Tibial nerve (tissue), 4 donors: ENCODE results near the gene CCP110.

Source experiments
- EP300 ChIP-seq, 2 donors: sonication (generic); formaldehyde crosslinking; IDR thresholded peaks; one replicate each; pipeline ENCODE4 v1.6.1; 2017; ENCODE audit warnings: antibody characterized with exemption in 2 of 2, mild to moderate bottlenecking in 1 of 2
- TF ChIP-seq, protein P1 (sequence below), 5 experiments: fragments of 200-600 bp in 3 of 5; fragments of 450-650 bp in 2 of 5; sonication (generic) in 3 of 5; IDR thresholded peaks; one replicate each; pipeline ENCODE4 v1.5.1; 2016 to 2019; ENCODE audit warnings: antibody characterized with exemption in 5 of 5, mild to moderate bottlenecking in 3 of 5, moderate library complexity in 2 of 5

DNA sequence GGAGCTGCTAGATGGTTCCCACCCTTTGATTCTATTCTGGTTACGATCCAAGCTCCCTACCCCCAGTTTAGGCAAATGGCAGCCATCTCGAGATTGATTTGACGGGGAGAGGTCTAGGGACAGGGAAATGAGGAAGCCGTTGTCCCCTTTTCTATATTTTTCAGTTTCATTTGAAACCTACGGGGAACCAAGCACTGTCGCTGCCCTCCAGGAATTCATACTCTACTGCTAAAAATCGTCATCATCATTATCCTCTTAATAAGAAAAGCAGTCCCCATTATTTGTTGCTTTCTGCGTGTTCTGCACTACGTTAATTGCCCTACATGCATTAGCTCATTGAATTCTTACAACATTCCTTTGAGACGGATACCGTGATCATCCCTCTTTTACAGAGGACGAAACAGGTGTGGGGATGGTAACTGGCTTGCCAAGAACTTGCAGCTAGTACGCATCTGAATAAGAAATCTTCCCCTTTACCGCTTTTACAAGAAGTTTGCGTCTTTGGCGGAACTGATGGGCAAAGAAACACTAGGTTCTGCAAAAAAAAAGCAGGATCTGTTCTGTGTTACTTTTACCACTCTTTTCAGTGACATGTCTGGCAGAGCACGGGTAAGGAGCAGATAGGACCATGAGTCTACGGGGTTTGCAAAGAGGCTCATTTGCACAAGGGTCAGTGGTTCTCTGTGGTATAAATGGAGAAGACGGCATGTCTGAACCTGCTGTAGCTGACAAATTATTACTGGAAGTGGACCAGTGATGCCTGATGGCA lies 1.1 kb downstream of the CCP110 start:
- TF ChIP-seq EP300 (IDR thresholded peaks at IDR 0.05): no peak
- TF ChIP-seq, protein P1, sequence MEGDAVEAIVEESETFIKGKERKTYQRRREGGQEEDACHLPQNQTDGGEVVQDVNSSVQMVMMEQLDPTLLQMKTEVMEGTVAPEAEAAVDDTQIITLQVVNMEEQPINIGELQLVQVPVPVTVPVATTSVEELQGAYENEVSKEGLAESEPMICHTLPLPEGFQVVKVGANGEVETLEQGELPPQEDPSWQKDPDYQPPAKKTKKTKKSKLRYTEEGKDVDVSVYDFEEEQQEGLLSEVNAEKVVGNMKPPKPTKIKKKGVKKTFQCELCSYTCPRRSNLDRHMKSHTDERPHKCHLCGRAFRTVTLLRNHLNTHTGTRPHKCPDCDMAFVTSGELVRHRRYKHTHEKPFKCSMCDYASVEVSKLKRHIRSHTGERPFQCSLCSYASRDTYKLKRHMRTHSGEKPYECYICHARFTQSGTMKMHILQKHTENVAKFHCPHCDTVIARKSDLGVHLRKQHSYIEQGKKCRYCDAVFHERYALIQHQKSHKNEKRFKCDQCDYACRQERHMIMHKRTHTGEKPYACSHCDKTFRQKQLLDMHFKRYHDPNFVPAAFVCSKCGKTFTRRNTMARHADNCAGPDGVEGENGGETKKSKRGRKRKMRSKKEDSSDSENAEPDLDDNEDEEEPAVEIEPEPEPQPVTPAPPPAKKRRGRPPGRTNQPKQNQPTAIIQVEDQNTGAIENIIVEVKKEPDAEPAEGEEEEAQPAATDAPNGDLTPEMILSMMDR (IDR thresholded peaks at IDR 0.05): no peak
